Caco-2 (cell line): ENCODE data around the gene RANBP3. TPM values are rescaled to one million over a fixed set of nuclear protein-coding genes. Genes with fewer than 3 reads are reported as not detected.
A peak's percentile ranks its signal among the peaks of the same experiment; 100 is the strongest.

Experiments used
- BruUV-seq: library from RNA; stranded (reverse); fragments of 400-500 nt; replicated peaks from 2 replicates; lab custom pipeline; 2021; lab: Mats Ljungman, UMichigan
- CTCF ChIA-PET: fragments of 300-600 bp; sonication (Branson Sonifier 250); formaldehyde crosslinking; loops from one replicate; lab custom pipeline; 2022; ENCODE audit warnings: antibody characterized with exemption; lab: Charles Lee
- POLR2A ChIA-PET: fragments of 300-600 bp; sonication (Branson Sonifier 250); formaldehyde crosslinking; loops from one replicate; lab custom pipeline; 2022; ENCODE audit warnings: antibody characterized with exemption; lab: Charles Lee
- DNase-seq, 2 experiments: peaks; one replicate each; pipeline versions ENCODE4 v3.0.0 to v3.0.0-alpha.2; 2020 to 2022
- H3K27me3 ChIP-seq: replicated peaks from 2 replicates; pipeline ENCODE4 v1.6.0; 2011; ENCODE audit warnings: low read length; ENCODE audit not compliant: control insufficient read depth, insufficient read depth
- H3K36me3 ChIP-seq: 2 replicates; pipeline ENCODE4 v1.5.1; 2011; ENCODE audit warnings: low read length; ENCODE audit not compliant: control insufficient read depth, insufficient read depth
- H3K4me1 ChIP-seq: fragments of 250-450 bp; sonication (Bioruptor Pico); 2 replicates; pipeline ENCODE4 v1.5.1; 2020; ENCODE audit warnings: mild to moderate bottlenecking
- H3K4me3 ChIP-seq: 2 replicates; pipeline ENCODE4 v1.5.1; 2011; ENCODE audit warnings: low read depth, mild to moderate bottlenecking, control low read depth, low read length
- H3K9me3 ChIP-seq: fragments of 250-450 bp; sonication (Bioruptor Pico); 2 replicates; pipeline ENCODE4 v1.5.1; 2020; ENCODE audit warnings: mild to moderate bottlenecking, moderate library complexity
- H3K27ac Mint-ChIP-seq: one replicate; pipeline ENCODE4 v1.8.0; 2022; ENCODE audit warnings: mixed read lengths; ENCODE audit not compliant: unreplicated experiment
- H3K27me3 Mint-ChIP-seq: one replicate; pipeline ENCODE4 v1.8.0; 2022; ENCODE audit warnings: mixed read lengths; ENCODE audit not compliant: insufficient read depth, unreplicated experiment
- H3K36me3 Mint-ChIP-seq: one replicate; pipeline ENCODE4 v1.8.0; 2022; ENCODE audit warnings: mild to moderate bottlenecking, mixed read lengths; ENCODE audit not compliant: insufficient read depth, unreplicated experiment
- H3K4me1 Mint-ChIP-seq: one replicate; pipeline ENCODE4 v1.8.0; 2022; ENCODE audit warnings: low read depth, mixed read lengths; ENCODE audit not compliant: unreplicated experiment
- H3K4me3 Mint-ChIP-seq: one replicate; pipeline ENCODE4 v1.8.0; 2022; ENCODE audit warnings: mild to moderate bottlenecking, moderate library complexity, mixed read lengths; ENCODE audit not compliant: unreplicated experiment
- H3K9me3 Mint-ChIP-seq: one replicate; pipeline ENCODE4 v1.8.0; 2022; ENCODE audit warnings: mixed read lengths; ENCODE audit not compliant: unreplicated experiment
- intact Hi-C: fragments of 100-400 bp; cut with micrococcal nuclease; formaldehyde crosslinking; loops from one replicate; pipeline ENCODE4 v1.10.0; 2022; ENCODE audit not compliant: unreplicated experiment
- total RNA-seq: library from RNA; stranded (reverse); gene quantifications from 2 replicates; pipeline ENCODE4 v1.2.3, GENCODE V29; 2022
- TF ChIP-seq, protein P1 (sequence below), 2 experiments: fragments of 200-600 bp in 1 of 2; IDR thresholded peaks; 1 replicate in 1 of 2; 2 replicates in 1 of 2; pipeline versions ENCODE4 v1.5.1 to v1.8.0; 2011 to 2022; ENCODE audit warnings: antibody characterized with exemption in 1 of 2, control low read depth in 1 of 2, inconsistent platforms in 1 of 2, low read depth in 1 of 2, low read length in 1 of 2, mild to moderate bottlenecking in 1 of 2, moderate library complexity in 1 of 2; ENCODE audit not compliant: insufficient read depth in 1 of 2, severe bottlenecking in 1 of 2, unreplicated experiment in 1 of 2

The RANBP3 gene
- total RNA-seq, 1 experiment from 2014 or later, result 90.4 TPM

DNA sequence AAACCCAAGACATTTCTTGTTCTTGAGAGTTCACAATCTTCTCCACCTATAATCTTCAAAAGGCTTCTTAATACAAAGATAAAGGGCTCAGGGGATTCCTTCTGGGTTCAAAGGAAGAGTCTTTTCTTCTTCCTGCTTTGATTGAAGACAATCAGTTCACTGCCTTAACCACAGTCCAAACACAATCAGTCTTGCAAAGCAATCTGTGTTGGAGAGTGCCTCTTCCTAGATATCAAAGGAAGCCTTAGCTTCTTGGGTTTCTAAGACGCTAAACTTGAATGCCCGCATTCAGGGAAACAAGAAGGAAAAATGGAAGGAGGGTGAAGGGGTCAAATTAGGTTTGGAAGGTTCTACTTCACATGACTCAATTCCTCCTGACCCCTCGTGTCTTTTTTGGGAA is 27.2 kb downstream of the RANBP3 start:
- TF ChIP-seq, protein P1, sequence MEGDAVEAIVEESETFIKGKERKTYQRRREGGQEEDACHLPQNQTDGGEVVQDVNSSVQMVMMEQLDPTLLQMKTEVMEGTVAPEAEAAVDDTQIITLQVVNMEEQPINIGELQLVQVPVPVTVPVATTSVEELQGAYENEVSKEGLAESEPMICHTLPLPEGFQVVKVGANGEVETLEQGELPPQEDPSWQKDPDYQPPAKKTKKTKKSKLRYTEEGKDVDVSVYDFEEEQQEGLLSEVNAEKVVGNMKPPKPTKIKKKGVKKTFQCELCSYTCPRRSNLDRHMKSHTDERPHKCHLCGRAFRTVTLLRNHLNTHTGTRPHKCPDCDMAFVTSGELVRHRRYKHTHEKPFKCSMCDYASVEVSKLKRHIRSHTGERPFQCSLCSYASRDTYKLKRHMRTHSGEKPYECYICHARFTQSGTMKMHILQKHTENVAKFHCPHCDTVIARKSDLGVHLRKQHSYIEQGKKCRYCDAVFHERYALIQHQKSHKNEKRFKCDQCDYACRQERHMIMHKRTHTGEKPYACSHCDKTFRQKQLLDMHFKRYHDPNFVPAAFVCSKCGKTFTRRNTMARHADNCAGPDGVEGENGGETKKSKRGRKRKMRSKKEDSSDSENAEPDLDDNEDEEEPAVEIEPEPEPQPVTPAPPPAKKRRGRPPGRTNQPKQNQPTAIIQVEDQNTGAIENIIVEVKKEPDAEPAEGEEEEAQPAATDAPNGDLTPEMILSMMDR (IDR thresholded peaks at IDR 0.05; ENCODE audit: insufficient read depth in 1 of 2, low read depth in 1 of 2, low read length in 1 of 2, severe bottlenecking in 1 of 2, unreplicated experiment in 1 of 2), result no peak
- Histone ChIP-seq H3K4me1 (peaks cover 17% of the 10 kb centered on the region), H3K9me3 (no peaks in the 10 kb centered on the region), H3K4me3 (no peak overlapping the region), H3K27me3 (no peaks in the 10 kb centered on the region), H3K36me3 (peaks cover 2% of the 10 kb centered on the region)
- ChIA-PET POLR2A (no interaction called here), CTCF (no interaction called here)
- H3K27me3 Mint-ChIP-seq, result no peaks in the 10 kb centered on the region
- intact Hi-C loops, result no loop called here
- H3K9me3 Mint-ChIP-seq, result no peaks in the 10 kb centered on the region
- H3K4me1 Mint-ChIP-seq, result peaks cover 7% of the 10 kb centered on the region
- H3K36me3 Mint-ChIP-seq, result peaks cover 20% of the 10 kb centered on the region
- H3K27ac Mint-ChIP-seq, result no peak overlapping the region
- no peak overlapping the region for H3K4me3 Mint-ChIP-seq
- no peak for DNase-seq
- no TSS peak for BruUV-seq

DNA sequence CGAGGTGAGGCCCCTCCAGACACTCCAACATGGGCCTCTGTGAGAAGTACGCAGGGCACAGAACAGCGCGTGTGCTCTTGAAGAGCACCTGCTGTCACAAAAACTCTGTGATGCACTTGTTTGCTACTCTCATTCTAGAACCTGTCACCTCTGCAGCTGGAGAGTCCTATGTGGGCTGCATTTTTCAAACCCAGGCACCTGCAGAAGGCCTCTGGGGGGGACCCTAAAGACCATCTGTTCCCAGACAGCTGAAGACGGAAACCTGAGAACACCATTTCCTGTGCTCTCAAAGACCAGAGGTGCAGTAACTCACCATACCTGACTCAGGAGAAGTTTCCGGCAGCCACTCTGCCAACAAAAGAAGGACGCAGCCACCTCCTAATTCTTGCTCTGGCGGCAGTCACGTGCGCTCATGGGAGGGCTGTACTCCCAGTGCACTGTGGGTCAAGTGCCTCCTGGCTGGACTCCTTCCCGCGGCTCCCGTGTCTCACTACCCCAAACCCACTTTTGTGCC is 28.1 kb downstream of the RANBP3 start:
- H3K4me1 Mint-ChIP-seq, result peaks cover 7% of the 10 kb centered on the region
- H3K27ac Mint-ChIP-seq, result peak overlapping the region; percentile 56
- ChIA-PET POLR2A (no interaction called here), CTCF (interaction anchor here (0.7 kb wide), 1 partner anchor 269 kb away, joined by 4 read pairs; no protein-coding TSS in a partner anchor)
- H3K4me3 ChIP-seq, result no peak overlapping the region
- H3K9me3 Mint-ChIP-seq, result no peaks in the 10 kb centered on the region
- TF ChIP-seq, protein P1 (IDR thresholded peaks at IDR 0.05; ENCODE audit: insufficient read depth in 1 of 2, low read depth in 1 of 2, low read length in 1 of 2, severe bottlenecking in 1 of 2, unreplicated experiment in 1 of 2), result no peak
- intact Hi-C loops, result no loop called here
- H3K27me3 Mint-ChIP-seq, result no peaks in the 10 kb centered on the region
- no TSS peak for BruUV-seq
- H3K27me3 ChIP-seq, result no peaks in the 10 kb centered on the region
- H3K36me3 Mint-ChIP-seq, result peaks cover 23% of the 10 kb centered on the region
- H3K4me3 Mint-ChIP-seq, result no peak overlapping the region
- H3K4me1 ChIP-seq, result peaks cover 12% of the 10 kb centered on the region
- no peak for DNase-seq
- peaks cover 4% of the 10 kb centered on the region for H3K36me3 ChIP-seq
- no peaks in the 10 kb centered on the region for H3K9me3 ChIP-seq

DNA sequence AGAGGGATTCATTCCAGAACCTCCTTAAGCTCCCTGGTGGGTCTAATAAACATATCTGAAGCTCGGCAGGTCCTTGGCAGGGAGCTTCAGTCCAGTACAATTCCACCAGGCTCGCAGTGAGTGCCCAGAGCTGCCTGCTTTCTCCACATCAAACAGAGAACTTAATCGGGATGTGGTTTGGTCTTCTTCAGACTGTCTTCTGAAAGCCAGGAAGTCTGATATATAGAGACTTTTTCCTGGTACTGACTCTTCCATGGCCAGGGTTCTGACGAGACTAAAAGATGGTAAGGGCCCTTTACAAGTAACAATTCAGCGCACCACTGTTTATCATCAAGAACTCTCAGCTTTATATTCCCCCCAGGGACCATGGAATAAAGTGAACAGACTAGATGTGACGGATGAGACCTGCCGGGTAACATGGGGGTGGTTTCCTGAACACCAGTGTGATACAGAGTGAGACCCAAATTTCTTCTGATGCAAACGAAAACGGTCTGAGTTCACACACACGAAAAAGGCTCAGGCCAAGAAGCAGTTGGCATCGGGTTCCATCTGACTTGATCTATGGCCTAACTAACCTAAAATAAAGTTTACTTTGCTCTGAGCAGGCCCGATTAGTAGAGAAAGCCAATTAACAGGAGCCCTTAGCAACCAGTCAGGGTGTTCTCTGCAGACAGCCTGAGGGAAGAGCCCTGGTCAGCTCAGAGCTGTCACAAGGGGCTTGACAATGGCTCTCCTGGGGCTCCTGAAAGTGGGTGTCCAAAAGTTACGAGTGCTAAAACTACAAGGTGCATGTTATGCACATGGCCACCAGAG is 29.0 kb downstream of the RANBP3 start:
- Mint-ChIP-seq H3K4me1 (peaks cover under 1% of the 10 kb centered on the region), H3K27me3 (no peaks in the 10 kb centered on the region), H3K27ac (no peak overlapping the region), H3K36me3 (peaks cover 23% of the 10 kb centered on the region), H3K9me3 (no peaks in the 10 kb centered on the region), H3K4me3 (no peak overlapping the region)
- ChIA-PET POLR2A (interaction anchor here (1.1 kb wide), 1 partner anchor 45 kb away, joined by 3 read pairs; the partner anchor contains the start of gene VMAC), CTCF (interaction anchor here (0.7 kb wide), 1 partner anchor 269 kb away, joined by 4 read pairs; no protein-coding TSS in a partner anchor)
- intact Hi-C loops, result no loop called here
- TF ChIP-seq, protein P1 (IDR thresholded peaks at IDR 0.05; ENCODE audit: insufficient read depth in 1 of 2, low read depth in 1 of 2, low read length in 1 of 2, severe bottlenecking in 1 of 2, unreplicated experiment in 1 of 2), result no peak
- H3K27me3 ChIP-seq, result no peaks in the 10 kb centered on the region
- DNase-seq, result no peak
- no peaks in the 10 kb centered on the region for H3K9me3 ChIP-seq
- H3K4me3 ChIP-seq, result no peak overlapping the region
- H3K36me3 ChIP-seq, result peaks cover 4% of the 10 kb centered on the region
- peaks cover 5% of the 10 kb centered on the region for H3K4me1 ChIP-seq
- no TSS peak for BruUV-seq
